Measurements from ENCODE around the gene PPIL4.
"Not testable (repeated sequence)": the region's sequence is repeated elsewhere in the genome, so short reads cannot be mapped to it uniquely, and the experiment has no call there.

Gene PPIL4

GRCh38 chr6:149515494-149515893 is 30.3 kb downstream of the PPIL4 start:
- DNase-seq = no peak

GRCh38 chr6:149513915-149514314 is 31.9 kb downstream of the PPIL4 start:
- no peak for DNase-seq

- DNase-seq = no peak
These were observed 34.9 kb downstream of the PPIL4 start for GRCh38 chr6:149510793-149511512.

- DNase-seq = no peak
These were observed 37.4 kb downstream of the PPIL4 start for GRCh38 chr6:149508485-149508884.

- DNase-seq = no peak
These were observed 42.0 kb downstream of the PPIL4 start for GRCh38 chr6:149503872-149504271.

GRCh38 chr6:149503276-149503675 is 42.6 kb downstream of the PPIL4 start:
- DNase-seq = no peak

GRCh38 chr6:149501768-149502167 is 44.1 kb downstream of the PPIL4 start:
- DNase-seq = no peak

- no peak for DNase-seq
These were observed 44.6 kb downstream of the PPIL4 start for GRCh38 chr6:149501201-149501600.

GRCh38 chr6:149500096-149500495 is 45.7 kb downstream of the PPIL4 start:
- DNase-seq = no peak

- no peak for DNase-seq
These were observed 46.8 kb downstream of the PPIL4 start for GRCh38 chr6:149499066-149499465.

- no peak for DNase-seq
These were observed 48.5 kb downstream of the PPIL4 start for GRCh38 chr6:149497365-149497764.

- DNase-seq = not testable (repeated sequence)
These were observed 49.2 kb downstream of the PPIL4 start for GRCh38 chr6:149496597-149496996.

- not testable (repeated sequence) for DNase-seq
These were observed 50.4 kb downstream of the PPIL4 start for GRCh38 chr6:149495349-149496016.

GRCh38 chr6:149494810-149495209 is 51.0 kb downstream of the PPIL4 start:
- DNase-seq = not testable (repeated sequence)

GRCh38 chr6:149493761-149494320 is 52.0 kb downstream of the PPIL4 start:
- no peak for DNase-seq

GRCh38 chr6:149492798-149493343 is 53.0 kb downstream of the PPIL4 start:
- no peak for DNase-seq

- DNase-seq = no peak
These were observed 55.9 kb downstream of the PPIL4 start for GRCh38 chr6:149489967-149490366.

GRCh38 chr6:149488815-149489214 is 57.0 kb downstream of the PPIL4 start:
- no peak for DNase-seq

GRCh38 chr6:149487316-149487715 is 58.5 kb downstream of the PPIL4 start:
- DNase-seq = no peak

- no peak for DNase-seq
These were observed 60.8 kb downstream of the PPIL4 start, which contains the start of gene ZC3H12D for GRCh38 chr6:149484733-149485700. TSS of gene ZC3H12D (minus strand) at chr6:149485014. CDS start at chr6:149474543, 10,471 bp downstream.

- no peak for DNase-seq
These were observed 61.8 kb downstream of the PPIL4 start for GRCh38 chr6:149483849-149484655.

- no peak for DNase-seq
These were observed 62.5 kb downstream of the PPIL4 start for GRCh38 chr6:149483334-149483725.
